ENCODE measurements around the gene FRYL. TPM values are rescaled to one million over a fixed set of nuclear protein-coding genes. Genes with fewer than 3 reads are reported as not detected.

FRYL gene
- total RNA-seq, 2 experiments from 2014 or later, result 85.4 to 88.5 TPM

- CTCF ChIA-PET (ENCODE audit: unreplicated experiment), result no interaction called here
Measured at GRCh38 chr4:48603366-48604003, 176.6 kb downstream of the FRYL start.

GRCh38 chr4:48602763-48603162 lies 177.3 kb downstream of the FRYL start:
- POLR2A ChIA-PET, result interaction anchor here (0.6 to 1.6 kb wide), 4 partner anchors 9 to 102 kb away, joined by 3 to 7 read pairs (median 4); no protein-coding TSS in a partner anchor
- Histone ChIP-seq H3K4me1 (ENCODE audit: insufficient read depth, low read length, poor library complexity, severe bottlenecking) (no peaks in the 10 kb centered on the region), H3K79me2 (ENCODE audit: insufficient read depth, low read depth, low read length) (no peaks in the 10 kb centered on the region), H3K9me3 (ENCODE audit: low read length) (no peaks in the 10 kb centered on the region), H3K36me3 (ENCODE audit: insufficient read depth, low read length) (peaks cover 33% of the 10 kb centered on the region; the same call in 1 of the 2 replicates), H3K27ac (ENCODE audit: low read depth, low read length, poor library complexity, severe bottlenecking) (no peak overlapping the region), H3K9me2 (ENCODE audit: insufficient read depth, low read length) (no peaks in the 10 kb centered on the region), H3K4me3 (ENCODE audit: low read depth, low read length, poor library complexity, severe bottlenecking) (no peak overlapping the region), H2AFZ (ENCODE audit: low read length) (no peak overlapping the region), H4K20me1 (ENCODE audit: insufficient read depth, low read length) (no peaks in the 10 kb centered on the region), H3K4me2 (ENCODE audit: low read length) (no peak overlapping the region)
- no peak for TF ChIP-seq CTCF (conservative IDR thresholded peaks at IDR 0.05; ENCODE audit: low read length)
- no peak for TF ChIP-seq EZH2phosphoT487 (IDR thresholded peaks at IDR 0.05; ENCODE audit: borderline replicate concordance, low read depth, low read length)
- DNase-seq (ENCODE audit: low spot score), result no peak
- no TSS peak for BruUV-seq (replicated peaks)
- intact Hi-C loops (cut with micrococcal nuclease; ENCODE audit: unreplicated experiment), result no loop called here
- CTCF ChIA-PET (ENCODE audit: unreplicated experiment), result no interaction called here

More at GRCh38 chr4:48603366-48604003, 176.6 kb downstream of the FRYL start:
- Histone ChIP-seq H3K36me3 (ENCODE audit: insufficient read depth, low read length) (peaks cover 36% of the 10 kb centered on the region; the same call in 1 of the 2 replicates), H3K9me3 (ENCODE audit: low read length) (no peaks in the 10 kb centered on the region), H4K20me1 (ENCODE audit: insufficient read depth, low read length) (no peaks in the 10 kb centered on the region), H3K4me1 (ENCODE audit: insufficient read depth, low read length, poor library complexity, severe bottlenecking) (no peaks in the 10 kb centered on the region), H3K4me2 (ENCODE audit: low read length) (no peak overlapping the region), H2AFZ (ENCODE audit: low read length) (no peak overlapping the region), H3K27ac (ENCODE audit: low read depth, low read length, poor library complexity, severe bottlenecking) (no peak overlapping the region), H3K79me2 (ENCODE audit: insufficient read depth, low read depth, low read length) (no peaks in the 10 kb centered on the region), H3K4me3 (ENCODE audit: low read depth, low read length, poor library complexity, severe bottlenecking) (no peak overlapping the region), H3K9me2 (ENCODE audit: insufficient read depth, low read length) (no peaks in the 10 kb centered on the region)
- POLR2A ChIA-PET, result interaction anchor here (0.6 to 1.6 kb wide), 7 partner anchors 8 to 1131 kb away, joined by 3 to 7 read pairs (median 3); no protein-coding TSS in a partner anchor
- intact Hi-C loops (cut with micrococcal nuclease; ENCODE audit: unreplicated experiment), result no loop called here
- BruUV-seq (replicated peaks), result no TSS peak
- no peak for DNase-seq (ENCODE audit: low spot score)
- TF ChIP-seq EZH2phosphoT487 (IDR thresholded peaks at IDR 0.05; ENCODE audit: borderline replicate concordance, low read depth, low read length), result no peak
- TF ChIP-seq CTCF (conservative IDR thresholded peaks at IDR 0.05; ENCODE audit: low read length), result no peak

GRCh38 chr4:48602222-48602621 lies 177.9 kb downstream of the FRYL start:
- TF ChIP-seq EZH2phosphoT487 (IDR thresholded peaks at IDR 0.05; ENCODE audit: borderline replicate concordance, low read depth, low read length) (no peak), CTCF (conservative IDR thresholded peaks at IDR 0.05; ENCODE audit: low read length) (no peak)
- Histone ChIP-seq H3K79me2 (ENCODE audit: insufficient read depth, low read depth, low read length) (no peaks in the 10 kb centered on the region), H3K36me3 (ENCODE audit: insufficient read depth, low read length) (peaks cover 33% of the 10 kb centered on the region; the same call in 1 of the 2 replicates), H3K4me3 (ENCODE audit: low read depth, low read length, poor library complexity, severe bottlenecking) (no peak overlapping the region), H3K9me2 (ENCODE audit: insufficient read depth, low read length) (no peaks in the 10 kb centered on the region), H3K4me2 (ENCODE audit: low read length) (no peak overlapping the region), H3K27ac (ENCODE audit: low read depth, low read length, poor library complexity, severe bottlenecking) (no peak overlapping the region), H3K9me3 (ENCODE audit: low read length) (no peaks in the 10 kb centered on the region), H2AFZ (ENCODE audit: low read length) (no peak overlapping the region), H4K20me1 (ENCODE audit: insufficient read depth, low read length) (no peaks in the 10 kb centered on the region), H3K4me1 (ENCODE audit: insufficient read depth, low read length, poor library complexity, severe bottlenecking) (no peaks in the 10 kb centered on the region)
- ChIA-PET POLR2A (interaction anchor here (0.6 to 1.6 kb wide), 3 partner anchors 9 to 101 kb away, joined by 3 to 7 read pairs (median 4); no protein-coding TSS in a partner anchor), CTCF (ENCODE audit: unreplicated experiment) (no interaction called here)
- BruUV-seq (replicated peaks), result no TSS peak
- DNase-seq (ENCODE audit: low spot score), result no peak
- intact Hi-C loops (cut with micrococcal nuclease; ENCODE audit: unreplicated experiment), result no loop called here

All from OCI-LY7 (cell line).